ENCODE measurements around the gene KLRC1. TPM values are rescaled to one million over a fixed set of nuclear protein-coding genes. Genes with fewer than 3 reads are reported as not detected.

The KLRC1 gene
- total RNA-seq, 1 experiment from 2014 or later = not detected

DNA sequence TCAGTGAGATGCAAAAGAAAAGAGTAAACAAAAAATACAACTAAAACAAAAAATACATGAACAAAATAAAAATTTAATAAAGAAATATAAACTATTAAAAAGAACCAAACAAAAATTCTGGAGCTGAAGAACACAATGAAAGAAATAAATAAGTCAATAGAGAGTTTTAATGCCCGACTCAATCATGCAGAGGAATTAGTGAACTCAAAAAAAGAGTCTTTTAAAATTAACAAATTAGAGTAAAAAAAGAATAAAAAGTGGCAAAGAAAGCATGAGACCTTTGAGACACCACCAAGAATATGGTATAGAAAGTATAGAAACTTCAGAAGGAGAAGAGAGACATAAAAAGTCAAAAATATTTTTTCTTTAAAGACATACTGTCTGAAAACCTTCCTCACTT is 2.6 kb upstream of the KLRC1 start:
- Histone ChIP-seq H4K20me1 (ENCODE audit: insufficient read depth) (no peaks in the 10 kb centered on the region), H3K27me3 (ENCODE audit: insufficient read depth, low read length) (no peaks in the 10 kb centered on the region), H3K36me3 (ENCODE audit: control insufficient read depth in 1 of 2, insufficient read depth in 2 of 2, low read length in 2 of 2) (no peaks in the 10 kb centered on the region), H3K79me2 (ENCODE audit: insufficient read depth, low read length) (no peaks in the 10 kb centered on the region), H3K9me3 (ENCODE audit: control insufficient read depth in 1 of 2, insufficient read depth in 1 of 2, low read depth in 1 of 2, low read length in 2 of 2) (0 out of 4 replicates have a peak, but pooled peaks cover 4 to 6% of the 10 kb centered on the region in 2 experiments), H3K4me1 (ENCODE audit: control insufficient read depth in 1 of 2, insufficient read depth in 2 of 2, low read length in 2 of 2) (no peaks in the 10 kb centered on the region), H3K9ac (ENCODE audit: low read length) (no peak overlapping the region), H3K9me2 (ENCODE audit: insufficient read depth) (no peaks in the 10 kb centered on the region), H2AFZ (ENCODE audit: low read depth, low read length, poor library complexity, severe bottlenecking) (no peak overlapping the region), H3K27ac (ENCODE audit: low read depth, low read length) (no peak overlapping the region), H3K4me3 (replicated peaks in 1 of 2; ENCODE audit: low read depth in 1 of 2, low read length in 2 of 2) (no peak overlapping the region), H3K4me2 (ENCODE audit: low read length) (no peak overlapping the region)
- ChIA-PET POLR2A (no interaction called here), RAD21 (ENCODE audit: low non-redundant PET in 1 of 2, low total read pairs in 2 of 2, uncharacterized antibody in 2 of 2, unreplicated experiment in 2 of 2) (no interaction called here), CTCF (no interaction called here)
- DNase-seq (ENCODE audit: low read depth, low spot score) (no peak), ATAC-seq (no peak)
- no TSS peak for BruUV-seq (replicated peaks)
- intact Hi-C loops (cut with micrococcal nuclease) = loop anchor here (10.0 kb wide), 1 partner anchor 51 kb away; the partner anchor contains the start of gene KLRC4
- TF ChIP-seq YY1 (IDR thresholded peaks at IDR 0.05; ENCODE audit: extremely low read depth, insufficient replicate concordance, low read depth, low read length) = no peak
- TF ChIP-seq, protein P1, sequence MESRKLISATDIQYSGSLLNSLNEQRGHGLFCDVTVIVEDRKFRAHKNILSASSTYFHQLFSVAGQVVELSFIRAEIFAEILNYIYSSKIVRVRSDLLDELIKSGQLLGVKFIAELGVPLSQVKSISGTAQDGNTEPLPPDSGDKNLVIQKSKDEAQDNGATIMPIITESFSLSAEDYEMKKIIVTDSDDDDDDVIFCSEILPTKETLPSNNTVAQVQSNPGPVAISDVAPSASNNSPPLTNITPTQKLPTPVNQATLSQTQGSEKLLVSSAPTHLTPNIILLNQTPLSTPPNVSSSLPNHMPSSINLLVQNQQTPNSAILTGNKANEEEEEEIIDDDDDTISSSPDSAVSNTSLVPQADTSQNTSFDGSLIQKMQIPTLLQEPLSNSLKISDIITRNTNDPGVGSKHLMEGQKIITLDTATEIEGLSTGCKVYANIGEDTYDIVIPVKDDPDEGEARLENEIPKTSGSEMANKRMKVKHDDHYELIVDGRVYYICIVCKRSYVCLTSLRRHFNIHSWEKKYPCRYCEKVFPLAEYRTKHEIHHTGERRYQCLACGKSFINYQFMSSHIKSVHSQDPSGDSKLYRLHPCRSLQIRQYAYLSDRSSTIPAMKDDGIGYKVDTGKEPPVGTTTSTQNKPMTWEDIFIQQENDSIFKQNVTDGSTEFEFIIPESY (IDR thresholded peaks at IDR 0.05; ENCODE audit: extremely low read depth, insufficient replicate concordance, low read length) = no peak
- no peak for TF ChIP-seq FOSL1 (IDR thresholded peaks at IDR 0.05; ENCODE audit: low read depth)
- TF ChIP-seq EZH2 (IDR thresholded peaks at IDR 0.05) = no peak
- TF ChIP-seq ZNF274 (IDR thresholded peaks at IDR 0.05; ENCODE audit: low read depth, low read length) = no peak
- TF ChIP-seq JUND (IDR thresholded peaks at IDR 0.05) = no peak
- TF ChIP-seq CEBPB (IDR thresholded peaks at IDR 0.05; ENCODE audit: low read depth) = no peak
- TF ChIP-seq ELF1 (IDR thresholded peaks at IDR 0.05; ENCODE audit: borderline replicate concordance, low read depth) = no peak
- TF ChIP-seq EGR1 (IDR thresholded peaks at IDR 0.05; ENCODE audit: low read depth) = no peak
- TF ChIP-seq POLR2A (IDR thresholded peaks at IDR 0.05; ENCODE audit: borderline replicate concordance, extremely low read depth, insufficient read depth, insufficient read length) = no peak
- TF ChIP-seq, protein P2, sequence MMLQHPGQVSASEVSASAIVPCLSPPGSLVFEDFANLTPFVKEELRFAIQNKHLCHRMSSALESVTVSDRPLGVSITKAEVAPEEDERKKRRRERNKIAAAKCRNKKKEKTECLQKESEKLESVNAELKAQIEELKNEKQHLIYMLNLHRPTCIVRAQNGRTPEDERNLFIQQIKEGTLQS (IDR thresholded peaks at IDR 0.05) = no peak
- TF ChIP-seq ZFX (IDR thresholded peaks at IDR 0.05) = no peak
- TF ChIP-seq TCF7L2 (IDR thresholded peaks at IDR 0.05; ENCODE audit: borderline replicate concordance, extremely low read depth, insufficient read depth, insufficient read length) = no peak

All from HCT116 (cell line).